Activated CD4-positive, alpha-beta T cell treated with anti-CD3 and anti-CD28 coated beads for 36 hours (primary cell): ENCODE data around the gene CCDC182. TPM values are rescaled to one million over a fixed set of nuclear protein-coding genes. Genes with fewer than 3 reads are reported as not detected.

Experiments used
- ATAC-seq: fragments of 200-7000 bp; cut with Tn5 transposase; one replicate; pipeline ENCODE4 v1.10.0; 2021; ENCODE audit warnings: mild to moderate bottlenecking, moderate library complexity
- CTCF ChIA-PET: fragments of 350-600 bp; sonication (Branson Sonifier 250); formaldehyde crosslinking; loops from one replicate; lab custom pipeline; 2021; ENCODE audit warnings: antibody characterized with exemption; lab: Charles Lee
- POLR2A ChIA-PET: fragments of 350-600 bp; sonication (Branson Sonifier 250); formaldehyde crosslinking; loops from one replicate; lab custom pipeline; 2021; ENCODE audit warnings: antibody characterized with exemption, inconsistent platforms; lab: Charles Lee
- DNase-seq: peaks from one replicate; pipeline ENCODE4 v3.0.0-alpha.2; 2020
- H3K27ac Mint-ChIP-seq: one replicate; pipeline ENCODE4 v1.8.0; 2021; ENCODE audit warnings: mixed read lengths
- H3K27me3 Mint-ChIP-seq: one replicate; pipeline ENCODE4 v1.8.0; 2021; ENCODE audit warnings: mixed read lengths
- H3K36me3 Mint-ChIP-seq: one replicate; pipeline ENCODE4 v1.8.0; 2021; ENCODE audit warnings: low read depth, mixed read lengths
- H3K4me1 Mint-ChIP-seq: one replicate; pipeline ENCODE4 v1.8.0; 2021; ENCODE audit warnings: mixed read lengths
- H3K4me3 Mint-ChIP-seq: one replicate; pipeline ENCODE4 v1.8.0; 2021; ENCODE audit warnings: mild to moderate bottlenecking, moderate library complexity, mixed read lengths
- H3K9me3 Mint-ChIP-seq: one replicate; pipeline ENCODE4 v1.8.0; 2021; ENCODE audit warnings: low read depth, mixed read lengths
- intact Hi-C, 2 experiments: fragments of 100-400 bp; cut with DNase I in 1 of 2; cut with micrococcal nuclease in 1 of 2; formaldehyde crosslinking; loops; one replicate each; pipeline versions ENCODE4 v1.14.2 to v1.15.1; 2022 to 2024; cut with DNase I, micrococcal nuclease
- total RNA-seq, 2 experiments: library from RNA; stranded (reverse); gene quantifications; one replicate each; pipeline ENCODE4 v1.2.3, GENCODE V29; 2021

The CCDC182 gene
- total RNA-seq, 2 experiments from 2014 or later, result not detected

GRCh38 chr17:57726838-57727237, 18.3 kb downstream of the CCDC182 start:
- intact Hi-C loops, result no loop called here
- no peaks in the 10 kb centered on the region for H3K36me3 Mint-ChIP-seq
- H3K27ac Mint-ChIP-seq, result no peak overlapping the region
- no peaks in the 10 kb centered on the region for H3K4me1 Mint-ChIP-seq
- no peaks in the 10 kb centered on the region for H3K9me3 Mint-ChIP-seq
- POLR2A ChIA-PET, result no interaction called here
- CTCF ChIA-PET, result no interaction called here
- DNase-seq (no peak), ATAC-seq (no peak)
- H3K4me3 Mint-ChIP-seq, result no peak overlapping the region
- peaks cover 2% of the 10 kb centered on the region for H3K27me3 Mint-ChIP-seq

- no peak for ATAC-seq
- H3K27ac Mint-ChIP-seq, result no peak overlapping the region
- DNase-seq, result no peak
- ChIA-PET CTCF (no interaction called here), POLR2A (no interaction called here)
- H3K4me1 Mint-ChIP-seq, result no peaks in the 10 kb centered on the region
- no peaks in the 10 kb centered on the region for H3K36me3 Mint-ChIP-seq
- H3K4me3 Mint-ChIP-seq, result no peak overlapping the region
- peaks cover 2% of the 10 kb centered on the region for H3K27me3 Mint-ChIP-seq
- intact Hi-C loops, result no loop called here
- no peaks in the 10 kb centered on the region for H3K9me3 Mint-ChIP-seq
Observed at GRCh38 chr17:57726213-57726790, 18.8 kb downstream of the CCDC182 start.

- no peaks in the 10 kb centered on the region for H3K9me3 Mint-ChIP-seq
- intact Hi-C loops, result no loop called here
- POLR2A ChIA-PET, result no interaction called here
Observed at GRCh38 chr17:57724729-57725125, 20.4 kb downstream of the CCDC182 start.

GRCh38 chr17:57724026-57724728, 20.9 kb downstream of the CCDC182 start:
- ATAC-seq, result peak; percentile 36
- no peak for DNase-seq
- Mint-ChIP-seq H3K4me3 (no peak overlapping the region), H3K9me3 (no peaks in the 10 kb centered on the region), H3K27ac (no peak overlapping the region), H3K27me3 (no peaks in the 10 kb centered on the region), H3K36me3 (no peaks in the 10 kb centered on the region), H3K4me1 (no peaks in the 10 kb centered on the region)
- intact Hi-C loops, result no loop called here
- POLR2A ChIA-PET, result no interaction called here
- CTCF ChIA-PET, result no interaction called here

More at GRCh38 chr17:57724729-57725125, 20.4 kb downstream of the CCDC182 start:
- no peak overlapping the region for H3K4me3 Mint-ChIP-seq
- no peaks in the 10 kb centered on the region for H3K27me3 Mint-ChIP-seq
- CTCF ChIA-PET, result no interaction called here
- no peak overlapping the region for H3K27ac Mint-ChIP-seq
- H3K36me3 Mint-ChIP-seq, result no peaks in the 10 kb centered on the region
- DNase-seq (no peak), ATAC-seq (no peak)
- H3K4me1 Mint-ChIP-seq, result no peaks in the 10 kb centered on the region

GRCh38 chr17:57723427-57724025, 21.6 kb downstream of the CCDC182 start:
- no peak overlapping the region for H3K27ac Mint-ChIP-seq
- intact Hi-C loops, result no loop called here
- H3K4me3 Mint-ChIP-seq, result no peak overlapping the region
- no peaks in the 10 kb centered on the region for H3K4me1 Mint-ChIP-seq
- ATAC-seq (no peak), DNase-seq (no peak)
- no peaks in the 10 kb centered on the region for H3K27me3 Mint-ChIP-seq
- H3K9me3 Mint-ChIP-seq, result no peaks in the 10 kb centered on the region
- no peaks in the 10 kb centered on the region for H3K36me3 Mint-ChIP-seq
- CTCF ChIA-PET, result no interaction called here
- POLR2A ChIA-PET, result no interaction called here

- ATAC-seq (no peak), DNase-seq (no peak)
- ChIA-PET POLR2A (no interaction called here), CTCF (no interaction called here)
- Mint-ChIP-seq H3K27me3 (peaks cover 1% of the 10 kb centered on the region), H3K36me3 (no peaks in the 10 kb centered on the region), H3K4me1 (no peaks in the 10 kb centered on the region), H3K27ac (no peak overlapping the region), H3K9me3 (no peaks in the 10 kb centered on the region), H3K4me3 (no peak overlapping the region)
- intact Hi-C loops, result no loop called here
Observed at GRCh38 chr17:57722704-57723043, 22.4 kb downstream of the CCDC182 start.

GRCh38 chr17:57721967-57722703, 23.0 kb downstream of the CCDC182 start:
- peaks cover 6% of the 10 kb centered on the region for H3K27me3 Mint-ChIP-seq
- no peak overlapping the region for H3K27ac Mint-ChIP-seq
- H3K36me3 Mint-ChIP-seq, result no peaks in the 10 kb centered on the region
- H3K9me3 Mint-ChIP-seq, result no peaks in the 10 kb centered on the region
- ChIA-PET CTCF (interaction anchor here (0.8 to 1.5 kb wide), 2 partner anchors 17 to 26 kb away, joined by 3 to 4 read pairs; no protein-coding TSS in a partner anchor), POLR2A (no interaction called here)
- ATAC-seq (no peak), DNase-seq (no peak)
- intact Hi-C loops, result no loop called here
- H3K4me3 Mint-ChIP-seq, result no peak overlapping the region
- H3K4me1 Mint-ChIP-seq, result no peaks in the 10 kb centered on the region

- POLR2A ChIA-PET, result no interaction called here
- no peaks in the 10 kb centered on the region for H3K36me3 Mint-ChIP-seq
- DNase-seq (no peak), ATAC-seq (no peak)
- CTCF ChIA-PET, result interaction anchor here (1.5 to 1.6 kb wide), 2 partner anchors 27 to 48 kb away, joined by 4 to 5 read pairs; no protein-coding TSS in a partner anchor
- H3K4me1 Mint-ChIP-seq, result no peaks in the 10 kb centered on the region
- H3K27me3 Mint-ChIP-seq, result peaks cover 14% of the 10 kb centered on the region
- H3K27ac Mint-ChIP-seq, result no peak overlapping the region
- H3K4me3 Mint-ChIP-seq, result no peak overlapping the region
- intact Hi-C loops, result no loop called here
- H3K9me3 Mint-ChIP-seq, result no peaks in the 10 kb centered on the region
Observed at GRCh38 chr17:57720386-57721035, 24.6 kb downstream of the CCDC182 start.

GRCh38 chr17:57718878-57719277, 26.2 kb downstream of the CCDC182 start:
- no peak for DNase-seq

GRCh38 chr17:57715981-57716380, 29.1 kb downstream of the CCDC182 start:
- intact Hi-C loops, result no loop called here
- H3K27me3 Mint-ChIP-seq, result peaks cover 25% of the 10 kb centered on the region
- no peaks in the 10 kb centered on the region for H3K36me3 Mint-ChIP-seq
- DNase-seq (no peak), ATAC-seq (no peak)
- H3K27ac Mint-ChIP-seq, result no peak overlapping the region
- CTCF ChIA-PET, result interaction anchor here (1.1 to 1.7 kb wide), 4 partner anchors 32 to 68 kb away, joined by 3 to 5 read pairs (median 4); no protein-coding TSS in a partner anchor
- no peak overlapping the region for H3K4me3 Mint-ChIP-seq
- POLR2A ChIA-PET, result no interaction called here
- H3K9me3 Mint-ChIP-seq, result no peaks in the 10 kb centered on the region
- no peaks in the 10 kb centered on the region for H3K4me1 Mint-ChIP-seq

More at GRCh38 chr17:57718878-57719277, 26.2 kb downstream of the CCDC182 start:
- Mint-ChIP-seq H3K9me3 (no peaks in the 10 kb centered on the region), H3K27me3 (peaks cover 19% of the 10 kb centered on the region), H3K27ac (no peak overlapping the region), H3K4me1 (no peaks in the 10 kb centered on the region), H3K36me3 (no peaks in the 10 kb centered on the region), H3K4me3 (no peak overlapping the region)
- intact Hi-C loops, result no loop called here
- ChIA-PET POLR2A (no interaction called here), CTCF (interaction anchor here (1.0 kb wide), 1 partner anchor 12 kb away, joined by 4 read pairs; no protein-coding TSS in a partner anchor)
- ATAC-seq, result no peak

GRCh38 chr17:57714665-57715180, 30.4 kb downstream of the CCDC182 start:
- no peak overlapping the region for H3K27ac Mint-ChIP-seq
- H3K27me3 Mint-ChIP-seq, result peaks cover 25% of the 10 kb centered on the region
- CTCF ChIA-PET, result interaction anchor here (0.6 kb wide), 2 partner anchors 99 to 124 kb away, joined by 3 read pairs; no protein-coding TSS in a partner anchor
- POLR2A ChIA-PET, result no interaction called here
- no peak for ATAC-seq
- peaks cover 4% of the 10 kb centered on the region for H3K9me3 Mint-ChIP-seq
- no peaks in the 10 kb centered on the region for H3K36me3 Mint-ChIP-seq
- no peaks in the 10 kb centered on the region for H3K4me1 Mint-ChIP-seq
- no peak overlapping the region for H3K4me3 Mint-ChIP-seq
- no peak for DNase-seq
- intact Hi-C loops, result no loop called here
